GM23338 (cell line): Measurements from ENCODE around the gene SLC45A2. TPM values are rescaled to one million over a fixed set of nuclear protein-coding genes. Genes with fewer than 3 reads are reported as not detected.
A peak's percentile ranks its signal among the peaks of the same experiment; 100 is the strongest.

Source experiments
- ATAC-seq: fragments of 200-7000 bp; cut with Tn5 transposase; 3 replicates; pipeline ENCODE4 v1.9.1; 2020
- DNase-seq: peaks from one replicate; pipeline ENCODE4 v3.0.0-alpha.2; 2015; ENCODE audit warnings: low spot score
- H2AFZ ChIP-seq: fragments of 200-600 bp; sonication (generic); 2 replicates; pipeline ENCODE4 v1.8.0; 2016; ENCODE audit warnings: antibody characterized with exemption, mild to moderate bottlenecking, moderate library complexity
- H3F3A ChIP-seq: fragments of 200-600 bp; sonication (generic); replicated peaks from 2 replicates; pipeline ENCODE4 v1.8.0; 2017; ENCODE audit warnings: antibody characterized with exemption, mixed run types, low read depth
- H3K27ac ChIP-seq: fragments of 200-600 bp; sonication (generic); 2 replicates; pipeline ENCODE4 v1.6.1; 2016; ENCODE audit warnings: low read depth
- H3K27me3 ChIP-seq: fragments of 200-600 bp; sonication (generic); 2 replicates; pipeline ENCODE4 v1.8.0; 2016; ENCODE audit warnings: mild to moderate bottlenecking, mixed run types, moderate library complexity; ENCODE audit not compliant: insufficient read depth
- H3K36me3 ChIP-seq: fragments of 200-600 bp; sonication (generic); 2 replicates; pipeline ENCODE4 v1.8.0; 2016; ENCODE audit warnings: mild to moderate bottlenecking; ENCODE audit not compliant: insufficient read depth
- H3K4me1 ChIP-seq: fragments of 200-600 bp; sonication (generic); 2 replicates; pipeline ENCODE4 v1.8.0; 2016; ENCODE audit warnings: mild to moderate bottlenecking, moderate library complexity; ENCODE audit not compliant: insufficient read depth
- H3K4me2 ChIP-seq: fragments of 200-600 bp; sonication (generic); 2 replicates; pipeline ENCODE4 v1.7.1; 2017; ENCODE audit warnings: mixed run types
- H3K4me3 ChIP-seq: fragments of 200-600 bp; sonication (generic); 2 replicates; pipeline ENCODE4 v1.6.1; 2016; ENCODE audit warnings: mixed run types
- H3K79me2 ChIP-seq: fragments of 200-600 bp; sonication (generic); replicated peaks from 2 replicates; pipeline ENCODE4 v1.8.0; 2017; ENCODE audit warnings: mild to moderate bottlenecking; ENCODE audit not compliant: insufficient read depth
- H3K9me2 ChIP-seq: fragments of 200-600 bp; sonication (generic); 2 replicates; pipeline ENCODE4 v1.8.0; 2017; ENCODE audit not compliant: insufficient read depth
- H4K20me1 ChIP-seq: fragments of 200-600 bp; sonication (generic); replicated peaks from 2 replicates; pipeline ENCODE4 v1.8.0; 2017; ENCODE audit warnings: mild to moderate bottlenecking; ENCODE audit not compliant: insufficient read depth
- H3K27ac Mint-ChIP-seq: 2 replicates; pipeline ENCODE4 v1.8.0; 2020; ENCODE audit warnings: inconsistent platforms, mild to moderate bottlenecking, moderate library complexity, mixed read lengths
- H3K27me3 Mint-ChIP-seq: 3 replicates; pipeline ENCODE4 v1.8.0; 2022; ENCODE audit warnings: low read depth, mild to moderate bottlenecking, moderate library complexity, mixed read lengths, inconsistent platforms; ENCODE audit not compliant: insufficient read depth, poor library complexity
- H3K36me3 Mint-ChIP-seq: 3 replicates; pipeline ENCODE4 v1.8.0; 2021; ENCODE audit warnings: low read depth, mild to moderate bottlenecking, inconsistent platforms, moderate library complexity, mixed read lengths
- H3K4me1 Mint-ChIP-seq: 3 replicates; pipeline ENCODE4 v1.8.0; 2020; ENCODE audit warnings: mild to moderate bottlenecking, inconsistent platforms, mixed read lengths
- H3K4me3 Mint-ChIP-seq: 3 replicates; pipeline ENCODE4 v1.8.0; 2021; ENCODE audit warnings: moderate library complexity, mild to moderate bottlenecking, inconsistent platforms, mixed read lengths
- H3K9me3 Mint-ChIP-seq: 3 replicates; pipeline ENCODE4 v1.8.0; 2020; ENCODE audit warnings: moderate library complexity, mild to moderate bottlenecking, inconsistent platforms, mixed read lengths
- CTCF ChIP-seq, 2 experiments: fragments of 200-600 bp in 1 of 2; sonication (generic) in 1 of 2; conservative IDR thresholded peaks; 2 replicates each; pipeline versions ENCODE4 v1.5.1 to v1.6.1; 2016 to 2017; ENCODE audit warnings: antibody characterized with exemption in 2 of 2, low read depth in 2 of 2, mild to moderate bottlenecking in 2 of 2, moderate library complexity in 1 of 2
- EZH2 ChIP-seq: fragments of 200-600 bp; sonication (generic); IDR thresholded peaks from one replicate; pipeline ENCODE4 v1.8.0; 2017; ENCODE audit warnings: antibody characterized with exemption, mild to moderate bottlenecking, low read depth; ENCODE audit not compliant: unreplicated experiment
- JUNB ChIP-seq: IDR thresholded peaks from one replicate; pipeline ENCODE4 v1.6.1; 2016; ENCODE audit warnings: antibody characterized with exemption; ENCODE audit not compliant: unreplicated experiment
- ZNF331 ChIP-seq: fragments of 250-450 bp; sonication (Bioruptor Pico); IDR thresholded peaks from 2 replicates; pipeline ENCODE4 v1.5.0; 2020; ENCODE audit warnings: low read depth, mild to moderate bottlenecking, moderate library complexity
- ZNF462 ChIP-seq: fragments of 250-450 bp; sonication (Bioruptor Pico); IDR thresholded peaks from 2 replicates; pipeline ENCODE4 v1.5.0; 2020; ENCODE audit warnings: mild to moderate bottlenecking, moderate library complexity
- polyA plus RNA-seq: library from polyadenylated mRNA; unstranded; fragments of >200 nt; fragmentation: Nextera tagmentation; extraction: Ambion mirVana; gene quantifications from 2 replicates; pipeline ENCODE4 v1.2.1, GENCODE V29; 2016
- total RNA-seq: library from RNA; depleted of rRNA; stranded (reverse); fragments of >200 nt; shearing (Covaris generic); gene quantifications from 2 replicates; pipeline ENCODE4 v1.2.3, GENCODE V29; 2014

SLC45A2 gene
- total and polyA plus RNA-seq, 2 experiments from 2014 or later, result not detected

GRCh38 chr5:33995865-33996264 lies 11.4 kb upstream of the SLC45A2 start (continued):
- no peak for TF ChIP-seq ZNF462 (CRISPR knock-in tag)

- Histone ChIP-seq H4K20me1 (no peaks in the 10 kb centered on the region), H3K27me3 (no peaks in the 10 kb centered on the region), H3K79me2 (no peaks in the 10 kb centered on the region), H3K27ac (no peak overlapping the region), H3K36me3 (no peaks in the 10 kb centered on the region), H2AFZ (no peak overlapping the region), H3F3A (no peaks in the 10 kb centered on the region), H3K4me3 (no peak overlapping the region), H3K4me2 (no peak overlapping the region), H3K9me2 (no peaks in the 10 kb centered on the region), H3K4me1 (peaks cover 3% of the 10 kb centered on the region; the same call in 1 of the 2 replicates)
- peak overlapping the region; percentile 36; the same call in 1 of the 2 replicates for H3K27ac Mint-ChIP-seq
- peaks cover 6% of the 10 kb centered on the region; the same call in 2 of the 3 replicates for H3K36me3 Mint-ChIP-seq
- DNase-seq (no peak), ATAC-seq (no peak)
- H3K27me3 Mint-ChIP-seq, result no peaks in the 10 kb centered on the region
- no peak for TF ChIP-seq ZNF462 (CRISPR knock-in tag)
- TF ChIP-seq JUNB, result no peak
- no peak for TF ChIP-seq EZH2
- TF ChIP-seq CTCF (conservative IDR thresholded peaks at IDR 0.05; ENCODE audit: low read depth in 2 of 2), result peak in 1 of 2 experiments; percentile 39; a peak in 2 of 4 replicates
- no peak for TF ChIP-seq ZNF331 (CRISPR knock-in tag)
- peaks cover 18% of the 10 kb centered on the region; the same call in 2 of the 3 replicates for H3K4me1 Mint-ChIP-seq
- H3K4me3 Mint-ChIP-seq, result no peak overlapping the region
- no peaks in the 10 kb centered on the region for H3K9me3 Mint-ChIP-seq
These were observed 10.4 kb upstream of the SLC45A2 start for GRCh38 chr5:33994845-33995244.
